GM12891 (cell line): ENCODE data around the gene PRKCA.

Experiments used
- POLR2A ChIP-seq: IDR thresholded peaks from 2 replicates; pipeline ENCODE4 v1.6.1; 2011; ENCODE audit warnings: low read depth, low read length, control low read depth
- POLR2AphosphoS5 ChIP-seq: IDR thresholded peaks from 2 replicates; pipeline ENCODE4 v1.6.1; 2011; ENCODE audit warnings: low read depth, low read length, control low read depth
- SPI1 ChIP-seq: IDR thresholded peaks from 2 replicates; pipeline ENCODE4 v1.6.1; 2011; ENCODE audit warnings: low read depth, low read length, control low read depth
- TAF1 ChIP-seq: IDR thresholded peaks from 2 replicates; pipeline ENCODE4 v1.6.1; 2011; ENCODE audit warnings: low read depth, low read length, control low read depth

- TF ChIP-seq POLR2A = no peak
- no peak for TF ChIP-seq POLR2AphosphoS5
- no peak for TF ChIP-seq TAF1
- no peak for TF ChIP-seq SPI1
Measured at GRCh38 chr17:66687570-66688284, 385.3 kb downstream of the PRKCA start.
